ENCODE results near the gene ADPRHL1.

The ADPRHL1 gene

GRCh38 chr13:113429608-113429985 is 23.7 kb downstream of the ADPRHL1 start:
- no peak for DNase-seq

- no peak for DNase-seq
Measured at GRCh38 chr13:113428871-113429607, 24.2 kb downstream of the ADPRHL1 start.

DNA sequence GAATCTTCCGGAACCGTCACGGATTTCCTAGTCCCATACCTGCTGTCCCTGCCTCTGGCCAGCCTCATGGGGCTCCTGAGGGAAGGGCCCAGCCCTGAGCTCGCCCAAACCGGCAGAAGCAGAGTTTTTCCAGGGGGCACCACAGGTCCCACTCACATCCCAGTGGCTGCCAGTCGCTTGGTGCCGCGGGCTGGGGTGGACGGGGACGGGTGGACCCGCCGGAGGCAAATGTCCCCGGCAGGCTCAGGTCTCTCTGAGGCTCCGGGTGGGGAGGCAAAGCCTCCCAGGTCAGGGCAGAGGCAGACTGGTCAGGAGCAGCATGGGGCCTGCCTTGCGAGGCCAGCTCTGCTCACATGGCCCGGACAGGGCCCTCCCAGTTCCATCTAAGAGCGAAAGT is 24.8 kb downstream of the ADPRHL1 start:
- DNase-seq: no peak

DNA sequence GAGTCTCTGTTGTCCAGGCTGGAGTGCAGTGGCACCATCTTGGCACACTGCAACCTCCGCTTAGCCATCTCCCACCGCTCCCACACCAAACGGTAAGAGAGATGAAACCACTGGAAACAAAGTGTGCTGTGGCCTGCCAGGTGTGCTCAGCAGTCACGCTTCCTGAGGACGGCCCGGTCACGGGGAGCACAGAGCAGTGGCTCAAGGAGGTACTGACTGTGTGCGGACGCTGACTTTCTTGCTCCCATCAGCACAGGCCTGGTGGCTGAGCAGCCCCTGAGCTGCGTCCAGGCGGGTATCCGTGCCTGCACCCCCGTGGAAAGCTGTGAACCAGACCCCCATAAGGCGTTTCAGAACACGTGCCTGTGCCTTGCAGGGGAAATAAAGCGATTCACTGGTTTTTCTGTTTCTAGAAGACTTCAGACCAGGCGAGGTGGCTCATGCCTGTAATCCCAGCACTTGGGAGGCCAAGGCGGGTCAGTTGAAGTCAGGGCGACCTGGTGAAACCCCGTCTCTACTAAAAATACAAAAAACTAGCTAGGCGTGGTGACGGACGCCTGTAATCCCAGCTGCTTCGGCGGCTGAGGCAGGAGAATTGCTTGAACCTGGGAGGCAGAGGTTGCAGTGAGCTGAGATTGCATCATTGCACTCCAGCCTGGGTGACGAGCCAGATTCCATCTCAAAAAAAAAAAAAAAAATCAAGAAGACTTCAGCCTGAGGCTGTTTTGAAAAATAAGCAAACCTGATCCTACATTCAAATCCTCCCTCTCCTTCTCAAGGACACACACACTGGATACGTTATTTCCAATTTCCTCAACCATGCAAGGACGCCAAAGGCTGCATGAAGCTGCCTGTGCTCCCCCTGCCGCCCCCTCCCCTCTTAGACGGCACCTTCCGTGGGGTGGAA is 25.5 kb downstream of the ADPRHL1 start:
- DNase-seq: no peak

GRCh38 chr13:113426591-113426986 is 26.7 kb downstream of the ADPRHL1 start:
- no peak for DNase-seq

DNA sequence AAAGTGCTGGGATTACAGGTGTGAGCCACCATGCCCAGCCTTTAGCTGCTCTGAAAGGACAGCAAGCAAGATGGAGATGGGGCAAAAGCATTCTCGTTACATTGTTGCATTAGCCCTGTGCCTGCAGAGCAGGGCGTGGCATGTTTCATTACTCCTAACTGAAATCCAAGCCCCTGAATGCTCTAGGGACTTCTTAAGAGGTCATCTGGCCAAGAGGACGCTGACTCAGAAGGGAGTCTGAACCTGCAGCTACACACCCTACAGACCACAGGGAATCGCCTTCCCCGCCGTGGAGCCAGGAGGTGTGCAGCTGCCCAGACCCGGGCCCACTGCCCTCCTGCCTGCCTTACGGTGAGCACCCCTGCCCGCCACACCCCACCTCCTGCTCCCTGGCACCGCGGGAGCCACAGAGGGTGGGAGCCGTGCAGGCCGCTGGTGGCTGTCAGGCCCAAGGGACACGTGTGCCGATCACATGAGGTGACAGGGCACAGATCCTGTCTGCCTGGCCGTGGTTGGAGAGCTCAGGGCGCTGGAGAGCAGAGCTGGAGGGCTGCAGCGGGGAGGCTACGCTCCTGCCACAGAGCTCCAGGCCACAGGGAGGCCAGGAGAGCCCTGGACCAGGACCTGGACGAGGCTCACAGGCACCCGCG is 27.2 kb downstream of the ADPRHL1 start:
- DNase-seq: no peak

DNA sequence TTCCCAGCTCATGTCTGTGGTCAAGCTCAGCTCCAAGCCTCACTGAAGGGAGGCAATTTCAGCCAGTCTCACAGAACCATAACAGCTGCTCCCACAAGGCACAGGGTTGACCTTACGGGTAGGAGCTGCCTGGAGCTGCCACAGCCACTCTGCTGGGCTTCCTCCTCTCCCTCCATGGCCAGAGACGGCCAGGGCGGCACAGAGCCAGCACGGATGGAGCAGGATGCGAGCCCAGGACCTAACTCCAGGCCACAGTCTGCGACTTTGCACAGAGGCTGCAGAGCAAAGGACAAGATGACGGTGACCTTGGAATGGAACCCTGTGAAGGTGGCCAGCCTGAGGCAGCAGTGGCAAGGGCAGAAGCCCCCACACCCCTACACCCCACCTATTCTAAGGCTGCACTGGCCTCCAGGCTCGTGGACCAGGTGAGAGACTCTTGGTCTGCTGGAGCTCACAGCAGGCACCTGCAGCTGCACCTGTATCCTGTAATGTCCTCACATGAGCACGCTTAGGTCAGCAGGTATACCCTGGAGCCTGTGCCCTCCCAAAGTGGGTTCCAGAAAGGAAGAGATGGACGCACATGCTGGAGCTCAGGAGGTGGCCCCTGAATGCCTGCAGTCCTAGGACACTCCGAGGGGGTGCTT is 29.6 kb downstream of the ADPRHL1 start:
- no peak for DNase-seq

DNA sequence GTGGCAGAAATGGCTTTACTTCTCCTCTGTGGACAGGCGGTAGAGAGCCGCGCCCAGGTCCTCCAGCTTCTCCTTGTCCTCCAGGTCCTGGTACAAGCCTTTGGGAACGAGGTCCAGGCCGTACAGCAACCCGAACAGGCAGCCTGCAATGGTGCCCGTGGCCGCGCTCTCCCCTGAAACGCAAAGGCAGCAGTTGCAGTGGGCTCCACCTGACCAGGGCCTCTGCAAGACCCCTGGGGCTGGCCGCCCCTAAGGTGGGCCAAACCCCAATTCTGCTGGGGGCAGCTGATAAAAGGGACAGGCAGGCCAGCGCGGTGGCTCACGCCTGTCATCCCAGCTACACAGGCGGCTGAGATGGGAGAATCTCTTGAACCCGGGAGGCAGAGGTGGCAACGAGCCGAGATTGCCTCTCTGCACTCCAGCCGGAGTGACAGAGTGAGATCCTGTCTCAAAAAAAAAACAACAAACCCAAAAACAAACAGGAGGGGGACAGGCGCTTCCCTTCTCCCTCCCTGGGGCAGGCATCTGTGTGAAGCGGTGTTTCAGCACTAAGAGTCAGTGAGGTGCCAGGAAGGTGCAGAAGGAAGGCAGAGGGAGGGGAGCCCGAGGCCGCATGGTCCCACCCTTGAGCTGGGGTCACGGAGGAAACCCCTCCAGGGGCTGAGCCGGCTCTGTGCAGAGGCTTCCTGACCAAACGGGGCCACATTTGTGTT is 30.3 kb downstream of the ADPRHL1 start:
- no peak for DNase-seq

DNA sequence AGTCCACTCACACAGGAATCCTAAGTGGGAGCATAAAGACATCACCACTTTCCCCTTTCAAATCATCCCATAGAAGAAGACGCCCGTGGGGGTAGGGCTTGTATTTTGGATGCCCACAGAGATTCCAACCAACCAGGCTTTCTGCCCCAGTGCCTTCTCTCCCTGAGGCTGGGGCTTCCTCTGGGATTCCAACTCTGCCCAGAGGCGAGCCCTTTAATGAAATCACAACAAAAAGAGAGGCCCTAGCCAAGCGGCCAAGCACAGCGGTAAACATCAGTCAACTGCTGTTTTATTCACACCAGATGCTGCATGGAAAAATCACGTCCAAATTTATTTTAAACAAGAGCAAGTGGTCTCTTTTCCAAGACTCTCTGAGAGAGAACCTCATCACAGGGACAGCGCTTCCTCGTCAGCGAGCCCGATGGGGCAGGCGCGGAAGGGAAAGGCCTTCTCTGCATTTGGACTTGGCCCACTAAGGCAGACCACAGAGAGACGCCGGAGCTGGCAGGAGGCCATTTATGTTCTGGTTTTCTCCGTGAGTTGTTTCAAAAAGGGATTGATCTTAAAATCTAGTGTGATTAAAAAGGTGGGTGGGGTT is 31.5 kb downstream of the ADPRHL1 start:
- no peak for DNase-seq

GRCh38 chr13:113420833-113421600 is 32.3 kb downstream of the ADPRHL1 start:
- no peak for DNase-seq

GRCh38 chr13:113420232-113420631 is 33.1 kb downstream of the ADPRHL1 start:
- no peak for DNase-seq

DNA sequence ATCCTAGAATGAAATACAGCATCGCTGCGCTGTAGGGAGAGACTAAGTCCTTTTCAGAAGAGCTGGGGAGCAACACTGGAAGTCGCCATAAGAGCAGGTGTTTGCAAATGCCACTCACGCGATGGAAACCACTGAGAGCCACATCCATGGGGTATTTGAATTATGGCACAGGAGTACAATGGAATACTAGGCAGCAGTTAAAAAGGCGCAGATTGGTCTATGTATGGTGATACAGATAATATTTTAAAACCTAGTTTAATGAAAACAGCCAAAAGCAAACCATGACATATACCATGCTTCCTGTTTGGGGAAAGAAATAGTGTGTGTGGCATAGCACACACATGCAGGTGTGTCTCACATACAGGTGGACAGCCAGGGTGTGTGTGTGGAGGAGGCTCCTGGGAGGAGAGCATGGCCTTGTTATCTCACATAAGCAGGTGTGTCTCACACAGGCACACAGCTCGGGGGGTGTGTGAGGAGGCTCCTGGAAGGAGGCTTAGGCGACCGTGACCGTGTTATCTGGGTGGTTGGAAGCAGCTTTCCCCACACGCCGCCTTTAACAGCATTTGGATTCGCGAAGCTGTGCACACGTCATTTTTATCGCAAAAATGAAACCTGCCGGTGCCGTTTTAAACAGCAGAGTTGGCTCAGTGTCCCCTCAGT is 33.6 kb downstream of the ADPRHL1 start:
- DNase-seq: no peak

- DNase-seq: no peak
Measured at GRCh38 chr13:113418722-113419049, 34.6 kb downstream of the ADPRHL1 start.

- no peak for DNase-seq
Measured at GRCh38 chr13:113417836-113418721, 35.2 kb downstream of the ADPRHL1 start.

- no peak for DNase-seq
Measured at GRCh38 chr13:113417008-113417751, 36.1 kb downstream of the ADPRHL1 start.

- no peak for DNase-seq
Measured at GRCh38 chr13:113415825-113416224, 37.5 kb downstream of the ADPRHL1 start.

DNA sequence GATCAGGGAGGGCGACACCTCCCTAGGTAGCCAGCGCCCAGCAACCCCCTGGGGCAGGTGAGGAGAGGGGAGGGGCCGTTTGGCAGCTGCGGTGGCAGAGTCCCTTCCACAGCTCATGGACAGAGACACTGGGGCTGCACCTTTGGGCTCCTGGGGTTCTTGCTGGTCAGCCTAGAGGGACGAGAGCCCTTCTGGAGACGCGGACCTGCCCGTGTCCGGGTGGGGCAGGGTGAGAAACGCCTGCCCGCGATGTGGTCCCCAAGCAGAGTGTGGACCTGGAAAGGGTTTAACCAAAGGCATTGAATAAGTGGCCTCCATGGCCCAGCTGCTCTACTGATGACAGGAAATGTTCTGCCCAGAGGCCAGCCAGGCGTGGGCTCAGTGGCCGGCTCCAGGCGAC is 38.3 kb downstream of the ADPRHL1 start:
- DNase-seq: no peak

DNA sequence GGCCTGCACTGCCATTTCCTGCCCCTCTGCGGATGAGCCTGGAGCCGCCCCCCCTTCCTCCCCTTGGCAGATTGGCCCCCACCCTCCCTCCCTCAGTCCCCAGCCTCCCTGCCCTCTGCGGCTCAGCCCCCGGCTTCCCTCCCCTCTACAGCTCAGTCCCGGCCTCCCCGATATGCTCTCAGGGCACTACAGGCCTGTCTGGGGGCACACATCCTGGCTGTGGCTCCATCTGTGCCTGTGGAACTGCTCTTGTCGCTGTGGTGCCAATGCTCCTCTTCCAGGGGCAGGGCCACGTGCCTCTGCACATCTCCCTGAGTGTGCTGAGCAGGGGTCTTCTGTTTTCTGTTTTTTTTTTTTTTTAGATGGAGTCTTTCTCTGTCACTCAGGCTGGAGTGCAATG is 39.0 kb downstream of the ADPRHL1 start:
- DNase-seq: no peak

DNA sequence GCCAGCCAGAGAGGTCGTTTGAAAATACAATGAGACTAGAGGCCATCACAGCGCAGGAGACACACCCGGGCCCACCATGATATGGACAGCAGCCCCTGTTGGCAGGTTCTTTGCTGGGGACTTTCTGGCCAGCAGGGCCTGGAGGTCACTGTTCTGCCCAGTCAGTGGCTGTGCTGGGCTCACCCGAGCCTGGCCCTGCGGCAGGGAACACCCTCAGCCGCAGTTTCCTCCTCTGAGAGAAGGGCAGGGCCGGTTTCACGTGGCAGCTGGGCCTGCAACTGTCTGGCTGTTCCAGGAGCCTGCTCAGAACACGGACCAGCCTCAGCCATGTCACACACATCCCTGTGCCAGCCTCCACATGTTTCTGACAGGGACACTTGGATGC is 39.4 kb downstream of the ADPRHL1 start:
- no peak for DNase-seq
